Purkinje cell (primary cell): ENCODE data around the gene TAB2. TPM values are rescaled to one million over a fixed set of nuclear protein-coding genes. Genes with fewer than 3 reads are reported as not detected.

Experiments
- polyA plus RNA-seq: library from polyadenylated mRNA; unstranded; fragments of >200 nt; fragmentation: Nextera tagmentation; gene quantifications from 2 replicates; pipeline ENCODE4 v1.2.1, GENCODE V29; 2014

The TAB2 gene
- polyA plus RNA-seq: 11.0 and 15.2 TPM in 2 replicates

GRCh38 chr6:149317644-149318571 is at the start of gene TAB2:
Gene TAB2 (plus strand): TSS chr6:149317712. CDS start chr6:149369998, 52,286 bp downstream.

GRCh38 chr6:149400050-149400449 is 82.5 kb downstream of the TAB2 start, which contains the start of gene SUMO4:
Gene SUMO4 (plus strand): TSS chr6:149400262. CDS start chr6:149400392, 130 bp downstream.

Other genes with a start within 250 kb of the TAB2 start
- 2.7 TPM in 1 of 2 replicates, not detected in the other for gene SUMO4, start 82.5 kb downstream of the TAB2 start, polyA plus RNA-seq
- not detected in 2 replicates for gene ZC3H12D, start 167.3 kb downstream of the TAB2 start, polyA plus RNA-seq
- 36.9 and 55.7 TPM in 2 replicates for gene PPIL4, start 228.3 kb downstream of the TAB2 start, polyA plus RNA-seq
- 10.2 and 12.9 TPM in 2 replicates for gene GINM1, start 248.7 kb downstream of the TAB2 start, polyA plus RNA-seq